ENCODE data around the gene CFAP65. TPM values are rescaled to one million over a fixed set of nuclear protein-coding genes. Genes with fewer than 3 reads are reported as not detected.

Gene CFAP65
- total RNA-seq, 1 donor from 2014 or later, result not detected

DNA sequence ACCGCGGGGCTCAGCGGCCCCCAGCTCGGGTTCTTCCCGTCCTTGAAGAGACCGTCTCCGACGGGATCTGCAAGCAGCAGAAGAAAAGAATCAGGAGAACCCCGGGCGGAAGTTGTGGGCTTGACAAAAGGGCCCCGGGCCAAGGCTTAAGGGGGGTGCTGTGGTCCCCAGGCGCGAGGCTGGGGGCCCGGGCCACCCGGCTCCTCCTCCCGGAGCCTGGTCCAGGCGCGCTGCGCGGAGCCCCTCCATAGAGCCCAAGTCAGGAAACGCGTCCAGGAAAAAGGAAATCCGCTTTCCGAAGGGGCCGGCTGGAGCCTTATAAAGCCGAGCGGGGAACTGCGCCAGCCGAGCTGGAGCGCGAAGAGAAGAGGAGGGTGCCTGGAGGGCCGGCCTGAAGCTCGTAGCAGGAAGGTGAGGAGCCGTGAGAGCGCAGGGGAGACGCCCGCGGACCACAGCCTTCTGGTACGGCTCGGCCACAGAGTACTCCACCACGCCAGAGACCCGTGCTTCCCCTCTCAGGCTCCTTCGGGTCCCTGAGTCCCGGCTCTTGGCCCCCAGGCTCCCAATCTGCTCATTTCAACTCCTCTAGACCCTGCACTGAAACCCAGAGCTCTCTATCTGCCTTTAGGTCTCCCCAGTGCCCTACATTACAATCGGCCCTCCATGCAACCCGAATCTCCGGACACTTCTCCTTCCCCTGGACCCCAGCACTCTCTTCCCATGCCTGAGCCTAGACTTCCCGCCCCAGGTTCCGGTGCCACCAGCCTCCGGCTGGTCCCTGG is 56.9 kb downstream of the CFAP65 start:
- Mint-ChIP-seq H3K4me3 (ENCODE audit: unreplicated experiment) (no peak overlapping the region), H3K4me1 (ENCODE audit: unreplicated experiment) (peaks cover 25% of the 10 kb centered on the region), H3K36me3 (ENCODE audit: unreplicated experiment) (no peaks in the 10 kb centered on the region), H3K27me3 (ENCODE audit: unreplicated experiment) (peaks cover 74% of the 10 kb centered on the region), H3K27ac (ENCODE audit: unreplicated experiment) (no peak overlapping the region), H3K9me3 (ENCODE audit: unreplicated experiment) (no peaks in the 10 kb centered on the region)
- TF ChIP-seq, protein P1, sequence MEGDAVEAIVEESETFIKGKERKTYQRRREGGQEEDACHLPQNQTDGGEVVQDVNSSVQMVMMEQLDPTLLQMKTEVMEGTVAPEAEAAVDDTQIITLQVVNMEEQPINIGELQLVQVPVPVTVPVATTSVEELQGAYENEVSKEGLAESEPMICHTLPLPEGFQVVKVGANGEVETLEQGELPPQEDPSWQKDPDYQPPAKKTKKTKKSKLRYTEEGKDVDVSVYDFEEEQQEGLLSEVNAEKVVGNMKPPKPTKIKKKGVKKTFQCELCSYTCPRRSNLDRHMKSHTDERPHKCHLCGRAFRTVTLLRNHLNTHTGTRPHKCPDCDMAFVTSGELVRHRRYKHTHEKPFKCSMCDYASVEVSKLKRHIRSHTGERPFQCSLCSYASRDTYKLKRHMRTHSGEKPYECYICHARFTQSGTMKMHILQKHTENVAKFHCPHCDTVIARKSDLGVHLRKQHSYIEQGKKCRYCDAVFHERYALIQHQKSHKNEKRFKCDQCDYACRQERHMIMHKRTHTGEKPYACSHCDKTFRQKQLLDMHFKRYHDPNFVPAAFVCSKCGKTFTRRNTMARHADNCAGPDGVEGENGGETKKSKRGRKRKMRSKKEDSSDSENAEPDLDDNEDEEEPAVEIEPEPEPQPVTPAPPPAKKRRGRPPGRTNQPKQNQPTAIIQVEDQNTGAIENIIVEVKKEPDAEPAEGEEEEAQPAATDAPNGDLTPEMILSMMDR (IDR thresholded peaks at IDR 0.05), result no peak
- no peak for DNase-seq (ENCODE audit: extremely low spot score, unreplicated experiment)

- H3K9me3 Mint-ChIP-seq (ENCODE audit: unreplicated experiment), result no peaks in the 10 kb centered on the region
- peaks cover 25% of the 10 kb centered on the region for H3K4me1 Mint-ChIP-seq (ENCODE audit: unreplicated experiment)
- H3K27me3 Mint-ChIP-seq (ENCODE audit: unreplicated experiment), result peaks cover 70% of the 10 kb centered on the region
- TF ChIP-seq, protein P1 (IDR thresholded peaks at IDR 0.05), result no peak
- no peak for DNase-seq (ENCODE audit: extremely low spot score, unreplicated experiment)
- no peak overlapping the region for H3K27ac Mint-ChIP-seq (ENCODE audit: unreplicated experiment)
- no peak overlapping the region for H3K4me3 Mint-ChIP-seq (ENCODE audit: unreplicated experiment)
- H3K36me3 Mint-ChIP-seq (ENCODE audit: unreplicated experiment), result no peaks in the 10 kb centered on the region
Measured at GRCh38 chr2:218983934-218984238, 57.4 kb downstream of the CFAP65 start.

- DNase-seq (ENCODE audit: extremely low spot score, unreplicated experiment), result no peak
- no peaks in the 10 kb centered on the region for H3K9me3 Mint-ChIP-seq (ENCODE audit: unreplicated experiment)
- no peak overlapping the region for H3K27ac Mint-ChIP-seq (ENCODE audit: unreplicated experiment)
- H3K36me3 Mint-ChIP-seq (ENCODE audit: unreplicated experiment), result no peaks in the 10 kb centered on the region
- peaks cover 25% of the 10 kb centered on the region for H3K4me1 Mint-ChIP-seq (ENCODE audit: unreplicated experiment)
- TF ChIP-seq, protein P1 (IDR thresholded peaks at IDR 0.05), result no peak
- H3K27me3 Mint-ChIP-seq (ENCODE audit: unreplicated experiment), result peaks cover 71% of the 10 kb centered on the region
- no peak overlapping the region for H3K4me3 Mint-ChIP-seq (ENCODE audit: unreplicated experiment)
Measured at GRCh38 chr2:218983263-218983933, 57.9 kb downstream of the CFAP65 start.

- Mint-ChIP-seq H3K27me3 (ENCODE audit: unreplicated experiment) (peaks cover 70% of the 10 kb centered on the region), H3K4me1 (ENCODE audit: unreplicated experiment) (peaks cover 25% of the 10 kb centered on the region), H3K36me3 (ENCODE audit: unreplicated experiment) (no peaks in the 10 kb centered on the region), H3K27ac (ENCODE audit: unreplicated experiment) (no peak overlapping the region), H3K4me3 (ENCODE audit: unreplicated experiment) (no peak overlapping the region), H3K9me3 (ENCODE audit: unreplicated experiment) (no peaks in the 10 kb centered on the region)
- no peak for DNase-seq (ENCODE audit: extremely low spot score, unreplicated experiment)
- TF ChIP-seq, protein P1 (IDR thresholded peaks at IDR 0.05), result no peak
Measured at GRCh38 chr2:218982586-218983262, 58.6 kb downstream of the CFAP65 start.
